Osteocyte (in vitro differentiated cells): ENCODE results near the gene PTX4. TPM values are rescaled to one million over a fixed set of nuclear protein-coding genes. Genes with fewer than 3 reads are reported as not detected.

Experiments used
- DNase-seq: peaks from one replicate; pipeline ENCODE4 v3.0.0; 2021; ENCODE audit warnings: mixed read lengths; ENCODE audit not compliant: unreplicated experiment; ENCODE audit errors: extremely low spot score
- H3K27ac Mint-ChIP-seq: one replicate; pipeline ENCODE4 v1.8.0; 2021; ENCODE audit warnings: mild to moderate bottlenecking, mixed read lengths; ENCODE audit not compliant: unreplicated experiment
- H3K27me3 Mint-ChIP-seq: one replicate; pipeline ENCODE4 v1.8.0; 2021; ENCODE audit warnings: mixed read lengths; ENCODE audit not compliant: unreplicated experiment
- H3K36me3 Mint-ChIP-seq: one replicate; pipeline ENCODE4 v1.8.0; 2021; ENCODE audit warnings: mixed read lengths; ENCODE audit not compliant: unreplicated experiment
- H3K4me1 Mint-ChIP-seq: one replicate; pipeline ENCODE4 v1.8.0; 2021; ENCODE audit warnings: mixed read lengths; ENCODE audit not compliant: unreplicated experiment
- H3K4me3 Mint-ChIP-seq: one replicate; pipeline ENCODE4 v1.8.0; 2021; ENCODE audit warnings: mild to moderate bottlenecking, moderate library complexity, mixed read lengths; ENCODE audit not compliant: unreplicated experiment
- H3K9me3 Mint-ChIP-seq: one replicate; pipeline ENCODE4 v1.8.0; 2021; ENCODE audit warnings: mixed read lengths; ENCODE audit not compliant: unreplicated experiment
- CTCF ChIP-seq: fragments of 200-600 bp; sonication (generic); IDR thresholded peaks from 2 replicates; pipeline ENCODE4 v1.5.0; 2021; ENCODE audit warnings: antibody characterized with exemption, mild to moderate bottlenecking, moderate library complexity
- total RNA-seq: library from RNA; stranded (reverse); gene quantifications from 2 replicates; pipeline ENCODE4 v1.2.1, GENCODE V29; 2021

The PTX4 gene
- total RNA-seq, 1 donor from 2014 or later = not detected

DNA sequence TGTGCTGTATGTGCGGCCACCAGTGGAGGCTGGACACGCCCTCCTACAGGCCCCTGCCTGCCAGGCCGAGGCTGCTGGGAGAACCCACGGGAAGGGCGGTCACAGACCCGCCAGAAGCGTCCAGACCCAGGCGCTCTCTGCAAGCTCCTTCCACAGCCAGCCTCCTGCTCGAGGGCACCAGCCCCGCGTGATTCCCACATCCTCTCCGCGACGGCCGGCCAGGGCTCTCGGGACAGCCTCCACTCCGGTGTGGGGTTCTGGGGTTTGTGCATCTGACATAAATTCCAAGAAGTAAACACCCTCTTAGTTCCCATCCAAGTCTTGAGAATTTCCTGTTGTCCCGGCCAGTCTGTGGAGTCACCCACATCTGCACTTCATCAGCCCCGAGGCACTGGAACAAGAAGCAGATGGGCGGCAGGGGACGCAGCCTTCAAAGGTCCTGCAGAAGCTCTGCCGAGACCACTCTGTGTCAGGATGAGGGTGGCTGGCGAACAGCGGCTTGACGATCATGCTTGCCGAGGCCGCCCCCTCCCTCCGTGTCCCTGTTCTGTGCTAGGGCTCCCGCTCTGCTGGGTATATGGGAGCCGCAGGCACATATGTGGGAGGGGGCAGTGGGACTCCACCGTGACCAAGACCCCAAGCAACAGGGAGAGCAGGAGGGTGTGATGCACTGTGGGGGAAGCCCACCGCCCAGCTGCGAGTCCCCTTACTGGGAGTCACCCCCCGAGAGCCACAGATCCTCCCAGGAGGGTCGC, 42.3 kb upstream of the PTX4 start:
- H3K36me3 Mint-ChIP-seq = no peaks in the 10 kb centered on the region
- DNase-seq = no peak
- no peaks in the 10 kb centered on the region for H3K9me3 Mint-ChIP-seq
- H3K4me3 Mint-ChIP-seq = peak overlapping the region; percentile 32
- H3K4me1 Mint-ChIP-seq = peaks cover 58% of the 10 kb centered on the region
- no peaks in the 10 kb centered on the region for H3K27me3 Mint-ChIP-seq
- H3K27ac Mint-ChIP-seq = peak overlapping the region; percentile 86
- TF ChIP-seq CTCF = no peak

GRCh38 chr16:1530349-1530882, 41.7 kb upstream of the PTX4 start:
- H3K27ac Mint-ChIP-seq = peak overlapping the region; percentile 86
- H3K4me1 Mint-ChIP-seq = peaks cover 55% of the 10 kb centered on the region
- no peak for TF ChIP-seq CTCF
- H3K4me3 Mint-ChIP-seq = no peak overlapping the region
- no peak for DNase-seq
- no peaks in the 10 kb centered on the region for H3K36me3 Mint-ChIP-seq
- H3K9me3 Mint-ChIP-seq = no peaks in the 10 kb centered on the region
- H3K27me3 Mint-ChIP-seq = no peaks in the 10 kb centered on the region

- Mint-ChIP-seq H3K4me3 (no peak overlapping the region), H3K27me3 (no peaks in the 10 kb centered on the region), H3K36me3 (peaks cover 1% of the 10 kb centered on the region), H3K27ac (no peak overlapping the region), H3K9me3 (no peaks in the 10 kb centered on the region), H3K4me1 (peaks cover 44% of the 10 kb centered on the region)
- DNase-seq = no peak
- TF ChIP-seq CTCF = no peak
Measured at GRCh38 chr16:1528921-1529537, 40.3 kb upstream of the PTX4 start.

GRCh38 chr16:1527836-1528811, 39.4 kb upstream of the PTX4 start:
- H3K27ac Mint-ChIP-seq = no peak overlapping the region
- TF ChIP-seq CTCF = no peak
- H3K9me3 Mint-ChIP-seq = no peaks in the 10 kb centered on the region
- H3K27me3 Mint-ChIP-seq = no peaks in the 10 kb centered on the region
- H3K4me3 Mint-ChIP-seq = no peak overlapping the region
- DNase-seq = no peak
- H3K4me1 Mint-ChIP-seq = peaks cover 37% of the 10 kb centered on the region
- peaks cover 5% of the 10 kb centered on the region for H3K36me3 Mint-ChIP-seq
